ENCODE data around the gene MGAT5.

DNA sequence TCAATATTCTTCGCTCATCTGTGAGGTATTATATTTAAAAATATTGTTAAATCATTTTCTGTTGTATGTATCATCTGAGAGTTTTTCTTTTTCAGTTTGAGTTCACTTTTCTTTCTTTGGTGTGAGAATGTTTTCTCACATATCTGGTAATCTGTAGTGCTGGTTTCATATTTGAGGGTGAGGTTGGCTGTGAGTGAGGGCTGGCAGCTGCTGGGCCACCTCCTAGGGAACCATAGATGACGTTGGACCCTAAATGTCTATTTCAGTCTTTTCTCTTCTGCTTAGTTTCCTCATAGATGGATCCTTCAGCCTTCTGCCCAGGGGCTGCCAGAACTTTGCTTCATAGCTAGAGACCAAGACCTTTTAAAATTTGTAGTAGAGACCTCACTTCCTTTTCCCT, 33.5 kb downstream of the MGAT5 start:
- no peak for TF ChIP-seq POLR2A (IDR thresholded peaks at IDR 0.05)
- TF ChIP-seq CTCF (IDR thresholded peaks at IDR 0.05), result no peak
